CMK (cell line): ENCODE results near the gene HOXA3.

ENCODE experiments used
- DNase-seq: peaks from one replicate; pipeline ENCODE4 v3.0.0-alpha.2; 2010; ENCODE audit warnings: low read depth

HOXA3 gene

DNA sequence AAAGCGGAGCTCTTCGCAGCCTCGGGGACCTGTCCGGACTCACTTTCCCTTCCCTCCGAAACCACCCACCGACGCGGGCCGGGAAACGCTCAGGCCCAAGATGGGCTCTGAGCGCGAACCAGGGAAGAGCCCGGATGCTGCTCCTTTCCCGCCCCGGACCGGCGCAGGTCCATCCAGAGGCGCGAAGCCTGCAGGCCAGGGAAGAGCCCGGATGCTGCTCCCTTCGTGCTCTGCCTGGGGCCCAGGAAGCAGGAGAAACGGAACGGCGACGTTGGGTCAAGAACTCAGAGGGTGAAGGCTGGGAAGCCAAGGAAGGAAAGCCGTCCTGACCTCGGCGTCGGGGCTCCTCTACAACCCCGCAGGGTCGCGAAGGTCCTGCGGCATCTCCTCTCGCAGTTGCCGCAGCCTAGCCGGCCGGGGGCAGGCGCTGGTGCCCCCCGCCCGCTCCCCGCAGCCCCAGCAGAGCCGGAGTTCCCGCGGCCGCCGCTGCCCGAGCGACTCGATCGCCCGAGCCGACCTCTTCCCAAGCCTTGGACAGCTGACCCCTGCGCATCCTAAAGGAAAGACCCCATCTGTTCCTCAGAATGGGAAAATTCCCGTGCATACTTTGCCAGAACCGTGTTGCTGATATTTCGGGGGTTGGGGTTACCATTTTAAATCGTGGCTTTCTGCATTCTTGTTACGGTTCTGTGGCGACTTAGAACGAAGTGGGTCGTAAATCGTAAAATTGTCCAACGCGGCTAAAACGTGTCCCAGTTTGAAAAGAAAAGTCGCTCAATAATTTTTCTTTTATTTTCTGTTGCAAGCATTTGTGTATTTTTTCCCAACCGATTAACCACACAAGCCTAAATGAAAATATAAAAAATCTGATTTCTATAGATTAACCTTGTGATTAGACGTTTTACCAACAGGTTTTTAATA lies 64.1 kb downstream of the HOXA3 start:
- DNase-seq = no peak

DNA sequence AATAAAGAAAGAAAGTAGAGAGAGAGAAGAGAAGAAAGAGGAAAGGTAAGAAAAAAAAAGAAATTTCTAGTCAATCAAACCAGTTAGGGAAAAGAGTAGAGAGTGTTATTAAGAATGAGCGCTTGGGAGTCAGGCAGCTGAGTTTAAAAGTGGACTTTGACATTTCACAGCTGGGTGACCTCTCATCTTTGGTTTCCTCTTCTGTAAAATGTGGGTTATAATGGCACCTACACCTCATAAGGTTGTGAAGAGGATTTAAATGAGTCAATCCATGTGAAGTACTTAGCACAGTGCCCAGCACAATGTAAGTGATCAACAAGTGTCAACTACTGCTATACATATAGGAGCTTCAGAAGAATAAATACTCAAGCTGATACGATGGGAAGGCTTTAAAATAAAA lies 68.7 kb downstream of the HOXA3 start:
- DNase-seq = no peak

- DNase-seq = no peak
These were observed 70.2 kb downstream of the HOXA3 start for GRCh38 chr7:27082171-27082570.

- DNase-seq = no peak
These were observed 71.4 kb downstream of the HOXA3 start for GRCh38 chr7:27080844-27081436.

- no peak for DNase-seq
These were observed 73.0 kb downstream of the HOXA3 start for GRCh38 chr7:27079234-27079975.

DNA sequence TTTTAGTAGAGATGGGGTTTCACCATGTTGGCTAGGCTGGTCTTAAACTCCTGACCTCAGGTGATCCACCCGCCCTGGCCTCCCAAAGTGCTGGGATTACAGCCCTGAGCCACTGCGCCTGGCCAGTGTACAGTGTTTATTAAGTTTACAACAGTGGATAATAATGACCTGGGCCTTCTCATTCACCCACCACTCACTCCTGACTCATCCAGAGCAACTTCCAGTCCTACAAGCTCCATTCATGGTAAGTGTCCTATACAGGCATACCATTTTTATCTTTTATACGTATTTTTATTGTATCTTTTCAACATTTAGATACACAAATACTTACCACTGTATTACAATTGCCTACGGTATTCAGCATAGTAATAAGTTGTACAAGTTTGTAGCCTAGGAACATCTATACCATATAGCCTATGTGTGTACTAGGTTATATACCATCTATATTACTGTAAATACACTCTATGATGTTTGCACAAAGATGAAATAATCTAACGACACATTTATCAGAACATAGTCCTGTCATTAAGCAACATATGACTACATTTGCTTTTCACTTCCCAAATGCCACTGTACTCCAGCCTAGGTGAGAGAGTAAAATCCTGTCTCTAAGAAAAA lies 73.7 kb downstream of the HOXA3 start:
- no peak for DNase-seq

DNA sequence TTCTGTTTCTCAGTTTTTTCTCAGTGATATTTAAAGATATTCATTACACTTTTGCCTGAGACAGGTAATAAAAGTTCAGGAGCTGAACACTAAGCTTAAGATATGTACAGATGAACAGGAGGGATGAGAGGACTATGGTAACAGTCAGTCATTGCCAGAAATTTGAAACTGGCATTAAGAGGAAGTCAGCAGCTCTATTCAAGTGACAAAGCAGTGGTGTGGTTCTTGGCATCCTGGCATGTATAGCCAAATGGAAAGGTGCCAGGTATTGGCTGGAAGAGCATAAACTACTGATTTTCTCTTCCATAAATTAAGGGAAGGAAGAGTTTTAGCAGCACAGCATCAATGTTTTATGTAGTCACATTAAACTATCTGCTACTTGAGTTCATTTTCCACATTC lies 79.3 kb downstream of the HOXA3 start:
- no peak for DNase-seq

DNA sequence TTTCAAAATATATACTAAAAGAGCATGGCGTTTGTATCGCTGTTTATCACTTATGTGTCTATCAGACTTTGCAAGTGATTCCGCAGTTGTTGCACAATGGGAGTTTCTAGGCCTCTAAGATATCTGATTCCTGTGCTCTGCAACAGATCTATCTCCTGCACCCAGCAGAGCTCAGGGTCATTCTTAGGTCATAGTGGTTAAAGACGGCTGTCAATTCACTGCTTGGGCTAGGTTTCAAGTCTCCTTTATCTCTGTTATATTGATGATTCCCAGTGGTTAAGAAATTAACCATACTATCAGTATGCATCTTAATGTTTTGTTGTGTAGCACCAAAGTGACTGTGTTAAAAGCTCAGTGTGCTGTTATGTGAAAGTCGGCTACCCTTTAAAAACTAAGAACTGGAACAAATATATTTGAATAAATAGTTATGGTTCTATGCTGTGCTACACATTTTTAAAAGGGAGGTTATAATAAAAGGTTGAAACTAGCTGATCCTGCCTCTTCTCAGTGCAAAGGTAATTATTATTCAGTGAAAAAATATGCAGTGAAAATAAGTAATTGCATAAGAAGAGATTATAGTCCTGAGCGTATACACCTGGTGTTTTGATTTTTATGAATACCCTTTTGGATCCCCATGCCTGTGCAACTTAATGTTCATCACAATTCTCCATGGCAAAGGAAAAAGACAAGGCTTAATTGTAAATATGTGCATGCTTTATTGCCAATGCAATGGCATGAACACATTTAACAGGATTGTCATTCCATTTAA lies 80.6 kb downstream of the HOXA3 start:
- DNase-seq = peak; percentile 77

GRCh38 chr7:27068259-27068658 lies 84.1 kb downstream of the HOXA3 start:
- DNase-seq = no peak

GRCh38 chr7:27066148-27066547 lies 86.2 kb downstream of the HOXA3 start:
- no peak for DNase-seq

DNA sequence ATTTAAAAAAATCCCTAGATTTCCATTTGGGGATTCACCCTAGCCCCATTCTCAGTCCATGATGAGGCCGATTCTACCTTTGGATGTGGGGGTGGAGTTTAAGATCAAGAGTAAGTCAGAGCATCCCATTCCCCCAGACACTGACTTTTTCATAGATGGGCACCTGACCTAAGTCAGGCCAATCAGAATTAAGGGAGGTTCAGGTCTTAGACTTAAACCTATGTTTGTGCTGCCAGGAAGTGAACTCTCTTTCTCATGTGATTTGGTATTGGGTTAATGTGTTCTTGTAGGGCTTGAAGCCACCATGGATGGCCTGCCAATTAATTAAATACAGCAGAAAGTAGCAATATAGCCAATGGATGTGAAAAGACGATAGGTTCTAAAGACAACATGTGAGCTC lies 86.7 kb downstream of the HOXA3 start:
- DNase-seq = no peak

DNA sequence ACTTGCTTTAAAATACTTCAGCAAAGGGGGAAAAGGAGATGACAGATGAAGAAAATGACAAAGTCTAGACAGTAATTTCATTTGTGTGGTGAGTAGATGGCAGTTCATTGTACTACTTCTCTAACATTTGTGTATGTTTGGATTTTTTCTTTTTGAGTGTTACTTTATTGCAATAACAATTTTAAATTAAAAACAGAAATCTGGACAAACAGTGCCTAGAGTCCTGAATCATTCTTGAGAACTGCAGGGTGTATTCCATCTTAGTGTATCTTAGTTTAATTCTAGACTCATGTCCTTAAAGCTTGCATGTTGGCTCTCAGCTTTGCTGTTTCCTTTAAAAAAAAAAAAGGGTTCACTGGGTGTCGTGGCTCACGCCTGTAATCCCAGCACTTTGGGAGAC lies 87.7 kb downstream of the HOXA3 start:
- no peak for DNase-seq

GRCh38 chr7:27064159-27064558 lies 88.2 kb downstream of the HOXA3 start:
- no peak for DNase-seq

DNA sequence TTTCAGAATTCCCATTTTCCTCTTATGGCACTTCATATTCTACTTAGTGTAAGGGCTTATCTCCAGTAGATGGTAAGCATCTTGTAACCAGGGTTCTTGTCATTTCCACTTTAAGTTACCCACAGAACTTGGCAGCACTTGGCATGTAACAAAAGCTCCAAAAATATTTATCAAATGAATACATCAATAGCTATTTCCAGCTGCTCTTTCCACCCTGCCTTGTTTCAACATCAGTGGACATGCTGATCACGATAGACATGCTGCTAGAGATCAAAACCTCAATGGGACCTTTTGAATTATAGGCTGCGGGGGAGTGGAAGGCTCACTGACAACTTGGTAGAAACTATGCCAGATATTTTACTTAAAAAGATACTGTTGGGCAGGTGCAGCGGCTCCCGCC lies 89.4 kb downstream of the HOXA3 start:
- no peak for DNase-seq
